ENCODE data around the gene CMTM8. TPM values are rescaled to one million over a fixed set of nuclear protein-coding genes. Genes with fewer than 3 reads are reported as not detected.

Gene CMTM8
- total and polyA plus RNA-seq, 2 of the 8 experiments (the other 6 are each of a cell fraction or from before 2014, with no cell fraction given) = 10.5 to 22.4 TPM

DNA sequence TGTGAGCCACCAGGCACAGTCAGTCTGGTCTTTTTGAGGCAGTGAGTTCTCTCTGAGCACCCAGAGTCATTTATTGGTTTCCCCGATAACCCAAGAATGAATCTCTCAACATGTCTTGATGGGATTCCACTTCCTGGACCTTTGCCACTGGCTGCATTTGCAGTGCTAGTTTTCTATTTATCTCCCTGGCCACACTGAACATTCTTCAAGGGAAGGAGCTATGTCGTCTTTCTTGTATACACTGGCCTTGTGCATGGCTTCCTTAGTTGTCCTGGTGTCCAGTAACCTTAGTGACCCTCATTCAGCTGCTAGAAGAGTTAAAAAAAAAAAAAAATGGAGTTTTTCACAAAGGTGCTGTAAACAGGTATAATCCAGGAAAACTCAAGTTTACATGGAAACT, 88.3 kb downstream of the CMTM8 start:
- POLR2A ChIA-PET (ENCODE audit: partially characterized antibody) = no interaction called here

More for the DNA sequence above, 88.3 kb downstream of the CMTM8 start:
- no peak for DNase-seq (ENCODE audit: low read depth in 1 of 2, low spot score in 2 of 2)
- Histone ChIP-seq H2BK12ac (ENCODE audit: low read depth, low read length) (no peak overlapping the region), H4K91ac (replicated peaks; ENCODE audit: insufficient read length, low read length) (no peak overlapping the region), H2BK15ac (ENCODE audit: low read length) (no peak overlapping the region), H3K4me2 (ENCODE audit: insufficient read depth in 1 of 2, low read depth in 2 of 2, low read length in 2 of 2) (no peak overlapping the region), H2BK20ac (ENCODE audit: low read length) (no peak overlapping the region), H3K79me1 (ENCODE audit: low read depth, low read length) (0 out of 2 replicates have a peak, but pooled peaks cover 4% of the 10 kb centered on the region), H3K56ac (replicated peaks; ENCODE audit: insufficient read length, low read depth, low read length) (no peak overlapping the region), H2AFZ (ENCODE audit: low read length) (no peak overlapping the region), H3K4me1 (replicated peaks in 1 of 4; ENCODE audit: control insufficient read depth in 3 of 4, insufficient read depth in 4 of 4, low read length in 3 of 4) (peaks cover 3 to 16% (median 14%) of the 10 kb centered on the region in 4 experiments), H3K4me3 (ENCODE audit: extremely low read depth in 1 of 4, insufficient read depth in 2 of 4, low read depth in 3 of 4, low read length in 4 of 4) (no peak overlapping the region), H2BK120ac (replicated peaks; ENCODE audit: low read depth, low read length) (no peak overlapping the region), H3K79me2 (ENCODE audit: control insufficient read depth in 1 of 2, insufficient read depth in 2 of 2, low read length in 2 of 2) (no peaks in the 10 kb centered on the region), H4K20me1 (replicated peaks in 1 of 2; ENCODE audit: control insufficient read depth in 1 of 2, insufficient read depth in 2 of 2, low read length in 2 of 2) (no peaks in the 10 kb centered on the region), H3K14ac (ENCODE audit: insufficient read length) (no peak overlapping the region), H3K36me3 (ENCODE audit: control insufficient read depth in 2 of 4, insufficient read depth in 4 of 4, low read length in 3 of 4) (no peaks in the 10 kb centered on the region), H2BK5ac (ENCODE audit: low read depth, low read length) (no peak overlapping the region), H3K4ac (replicated peaks; ENCODE audit: insufficient read length, low read depth, low read length) (no peak overlapping the region), H3K23ac (ENCODE audit: insufficient read length) (no peak overlapping the region), H4K5ac (ENCODE audit: insufficient read length, low read depth, low read length) (no peak overlapping the region), H3K27me3 (replicated peaks in 1 of 4; ENCODE audit: control insufficient read depth in 3 of 4, extremely low read depth in 1 of 4, insufficient read depth in 3 of 4, low read length in 3 of 4) (no peaks in the 10 kb centered on the region), H3K27ac (ENCODE audit: low read depth, low read length) (no peak overlapping the region), H3K23me2 (ENCODE audit: low read depth, low read length) (no peaks in the 10 kb centered on the region), H3K9ac (replicated peaks in 1 of 4; ENCODE audit: extremely low read depth in 1 of 4, low read depth in 3 of 4, low read length in 3 of 4) (no peak overlapping the region), H2AK5ac (ENCODE audit: low read depth, low read length) (no peak overlapping the region), H4K8ac (ENCODE audit: extremely low read depth, insufficient read depth, low read length) (no peak overlapping the region; the same call in 1 of the 2 replicates), H3K18ac (ENCODE audit: extremely low read depth, low read length) (no peak overlapping the region), H3K9me3 (ENCODE audit: insufficient read depth in 2 of 2, low read depth in 1 of 2, low read length in 1 of 2) (no peaks in the 10 kb centered on the region)
- CTCF ChIA-PET (ENCODE audit: partially characterized antibody) = interaction anchor here (0.6 to 1.4 kb wide), 3 partner anchors 29 to 149 kb away, joined by 3 read pairs; no protein-coding TSS in a partner anchor
- no peak for FAIRE-seq
- WGBS, 2 experiments (ENCODE audit: extremely low coverage in 1 of 2, insufficient coverage in 1 of 2, insufficient read length in 1 of 2, insufficient replicate concordance in 2 of 2, low coverage in 1 of 2, low lambda C conversion rate in 2 of 2, missing lambda C conversion rate in 1 of 2) = 95% methylated on average over 2 of the region's 2 CpGs; no CpG with 5 or more reads in 1 of the 2 experiments
- TF ChIP-seq EZH2 (IDR thresholded peaks at IDR 0.05; ENCODE audit: low read depth, low read length, severe bottlenecking) = no peak
- TF ChIP-seq, protein P1, sequence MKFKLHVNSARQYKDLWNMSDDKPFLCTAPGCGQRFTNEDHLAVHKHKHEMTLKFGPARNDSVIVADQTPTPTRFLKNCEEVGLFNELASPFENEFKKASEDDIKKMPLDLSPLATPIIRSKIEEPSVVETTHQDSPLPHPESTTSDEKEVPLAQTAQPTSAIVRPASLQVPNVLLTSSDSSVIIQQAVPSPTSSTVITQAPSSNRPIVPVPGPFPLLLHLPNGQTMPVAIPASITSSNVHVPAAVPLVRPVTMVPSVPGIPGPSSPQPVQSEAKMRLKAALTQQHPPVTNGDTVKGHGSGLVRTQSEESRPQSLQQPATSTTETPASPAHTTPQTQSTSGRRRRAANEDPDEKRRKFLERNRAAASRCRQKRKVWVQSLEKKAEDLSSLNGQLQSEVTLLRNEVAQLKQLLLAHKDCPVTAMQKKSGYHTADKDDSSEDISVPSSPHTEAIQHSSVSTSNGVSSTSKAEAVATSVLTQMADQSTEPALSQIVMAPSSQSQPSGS (IDR thresholded peaks at IDR 0.05; ENCODE audit: low read length) = no peak
